H1 (cell line): Measurements from ENCODE around the gene ACADVL. TPM values are rescaled to one million over a fixed set of nuclear protein-coding genes. Genes with fewer than 3 reads are reported as not detected.
A peak's percentile ranks its signal among the peaks of the same experiment; 100 is the strongest.

Experiments used
- CHD7 ChIP-seq: fragments of 300-600 bp; sonication (generic); IDR thresholded peaks from 2 replicates; pipeline ENCODE4 v1.7.1; 2012; ENCODE audit warnings: low read length, moderate library complexity, mild to moderate bottlenecking, inconsistent platforms; ENCODE audit not compliant: insufficient replicate concordance
- POLR2AphosphoS5 ChIP-seq: IDR thresholded peaks from 2 replicates; pipeline ENCODE4 v1.6.1; 2011; ENCODE audit warnings: low read depth, low read length
- polyA plus RNA-seq, 7 experiments: library from polyadenylated mRNA; depleted of rRNA in 3 of 7; stranded (reverse) in 5 of 7; unstranded in 2 of 7; fragments of >200 nt in 5 of 7; fragments of 200-250 nt in 2 of 7; gene quantifications; 1 replicate in 5 of 7; 2 replicates in 1 of 7; 4 replicates in 1 of 7; pipeline versions ENCODE4 v1.2.1 to v1.2.3, GENCODE V29; 2011 to 2013; ENCODE audit warnings: missing spikeins in 2 of 7, mixed read lengths in 2 of 7
- total RNA-seq: library from RNA; stranded (reverse); fragmentation: NEBNext Ultra II Directional; extraction: Animal tissue kit (Norgen Biotek cat#: 25700); gene quantifications from 2 replicates; pipeline ENCODE4 v1.2.1, GENCODE V29; 2021

Gene ACADVL
- total and polyA plus RNA-seq, 2 of the 8 experiments (the other 6 are each of a cell fraction or from before 2014, with no cell fraction given): 181 to 231 TPM

- no peak for TF ChIP-seq CHD7
- peak; percentile 63 for TF ChIP-seq POLR2AphosphoS5
Observed at GRCh38 chr17:7260151-7260550, 40.4 kb downstream of the ACADVL start (continued).
